Endothelial cell (in vitro differentiated cells): ENCODE results near the gene NUP214. TPM values are rescaled to one million over a fixed set of nuclear protein-coding genes. Genes with fewer than 3 reads are reported as not detected.
"Not testable (repeated sequence)": the region's sequence is repeated elsewhere in the genome, so short reads cannot be mapped to it uniquely, and the experiment has no call there.

Source experiments
- DNase-seq: peaks from one replicate; pipeline ENCODE4 v3.0.0; 2021; ENCODE audit warnings: low spot score
- H3K27ac Mint-ChIP-seq: one replicate; pipeline ENCODE4 v1.8.0; 2021; ENCODE audit warnings: mixed read lengths, inconsistent platforms; ENCODE audit not compliant: unreplicated experiment
- H3K27me3 Mint-ChIP-seq: one replicate; pipeline ENCODE4 v1.8.0; 2021; ENCODE audit warnings: mild to moderate bottlenecking, moderate library complexity, mixed read lengths, inconsistent platforms; ENCODE audit not compliant: unreplicated experiment
- H3K36me3 Mint-ChIP-seq: one replicate; pipeline ENCODE4 v1.8.0; 2021; ENCODE audit warnings: mild to moderate bottlenecking, low read depth, mixed read lengths, inconsistent platforms; ENCODE audit not compliant: unreplicated experiment
- H3K4me1 Mint-ChIP-seq: one replicate; pipeline ENCODE4 v1.8.0; 2021; ENCODE audit warnings: mild to moderate bottlenecking, mixed read lengths, inconsistent platforms; ENCODE audit not compliant: unreplicated experiment
- H3K4me3 Mint-ChIP-seq: one replicate; pipeline ENCODE4 v1.8.0; 2021; ENCODE audit warnings: mild to moderate bottlenecking, mixed read lengths, inconsistent platforms; ENCODE audit not compliant: unreplicated experiment
- H3K9me3 Mint-ChIP-seq: one replicate; pipeline ENCODE4 v1.8.0; 2021; ENCODE audit warnings: mixed read lengths, inconsistent platforms; ENCODE audit not compliant: unreplicated experiment
- CTCF ChIP-seq: fragments of 200-600 bp; sonication (generic); IDR thresholded peaks from one replicate; pipeline ENCODE4 v1.5.0; 2021; ENCODE audit warnings: antibody characterized with exemption; ENCODE audit not compliant: unreplicated experiment
- total RNA-seq: library from RNA; stranded (reverse); fragmentation: NEBNext Ultra II Directional; extraction: Animal tissue kit (Norgen Biotek cat#: 25700); gene quantifications from one replicate; pipeline ENCODE4 v1.2.1, GENCODE V29; 2021; ENCODE audit not compliant: unreplicated experiment

NUP214 gene
- total RNA-seq, 1 donor from 2014 or later, result 60.8 TPM

- no peak overlapping the region for H3K4me3 Mint-ChIP-seq
- no peak overlapping the region for H3K27ac Mint-ChIP-seq
- H3K36me3 Mint-ChIP-seq, result peaks cover 39% of the 10 kb centered on the region
- H3K4me1 Mint-ChIP-seq, result no peaks in the 10 kb centered on the region
- no peak for DNase-seq
- TF ChIP-seq CTCF, result peak; percentile 23
- no peaks in the 10 kb centered on the region for H3K27me3 Mint-ChIP-seq
- H3K9me3 Mint-ChIP-seq, result no peaks in the 10 kb centered on the region
These were observed 78.2 kb downstream of the NUP214 start for GRCh38 chr9:131203431-131204218.

GRCh38 chr9:131204285-131204684 is 78.9 kb downstream of the NUP214 start:
- Mint-ChIP-seq H3K36me3 (peaks cover 38% of the 10 kb centered on the region), H3K4me1 (no peaks in the 10 kb centered on the region), H3K9me3 (no peaks in the 10 kb centered on the region), H3K4me3 (no peak overlapping the region), H3K27me3 (no peaks in the 10 kb centered on the region), H3K27ac (no peak overlapping the region)
- DNase-seq, result no peak
- TF ChIP-seq CTCF, result no peak

- Mint-ChIP-seq H3K9me3 (peaks cover 2% of the 10 kb centered on the region), H3K27ac (no peak overlapping the region), H3K4me3 (no peak overlapping the region), H3K27me3 (no peaks in the 10 kb centered on the region), H3K36me3 (peaks cover 47% of the 10 kb centered on the region), H3K4me1 (peaks cover 3% of the 10 kb centered on the region)
- DNase-seq, result no peak
- no peak for TF ChIP-seq CTCF
These were observed 81.1 kb downstream of the NUP214 start for GRCh38 chr9:131206495-131206894.

- Mint-ChIP-seq H3K36me3 (peaks cover 47% of the 10 kb centered on the region), H3K4me3 (peak overlapping the region; percentile 49), H3K4me1 (peaks cover 30% of the 10 kb centered on the region)
- H3K9me3 Mint-ChIP-seq, DNase-seq, H3K27me3 Mint-ChIP-seq, H3K27ac Mint-ChIP-seq: not testable (repeated sequence)
These were observed 86.5 kb downstream of the NUP214 start for GRCh38 chr9:131211920-131212319.

GRCh38 chr9:131214286-131214856 is 89.0 kb downstream of the NUP214 start:
- Mint-ChIP-seq H3K27ac (peak overlapping the region; percentile 85), H3K9me3 (peaks cover 5% of the 10 kb centered on the region), H3K27me3 (peaks cover 5% of the 10 kb centered on the region), H3K4me1 (peaks cover 53% of the 10 kb centered on the region), H3K36me3 (peaks cover 36% of the 10 kb centered on the region), H3K4me3 (no peak overlapping the region)
- no peak for DNase-seq
- TF ChIP-seq CTCF, result no peak
